GM19468 (cell line): Measurements from ENCODE around the gene PRPH.
"Not testable (repeated sequence)": the region's sequence is repeated elsewhere in the genome, so short reads cannot be mapped to it uniquely, and the experiment has no call there.

Experiments used
- ATAC-seq: cut with Tn5 transposase; IDR thresholded peaks from one replicate; pipeline ENCODE4 v1.9.1; 2021; ENCODE audit warnings: mild to moderate bottlenecking, moderate library complexity, moderate number of reproducible peaks; ENCODE audit not compliant: unreplicated experiment; ENCODE audit errors: extremely low read depth

Gene PRPH

DNA sequence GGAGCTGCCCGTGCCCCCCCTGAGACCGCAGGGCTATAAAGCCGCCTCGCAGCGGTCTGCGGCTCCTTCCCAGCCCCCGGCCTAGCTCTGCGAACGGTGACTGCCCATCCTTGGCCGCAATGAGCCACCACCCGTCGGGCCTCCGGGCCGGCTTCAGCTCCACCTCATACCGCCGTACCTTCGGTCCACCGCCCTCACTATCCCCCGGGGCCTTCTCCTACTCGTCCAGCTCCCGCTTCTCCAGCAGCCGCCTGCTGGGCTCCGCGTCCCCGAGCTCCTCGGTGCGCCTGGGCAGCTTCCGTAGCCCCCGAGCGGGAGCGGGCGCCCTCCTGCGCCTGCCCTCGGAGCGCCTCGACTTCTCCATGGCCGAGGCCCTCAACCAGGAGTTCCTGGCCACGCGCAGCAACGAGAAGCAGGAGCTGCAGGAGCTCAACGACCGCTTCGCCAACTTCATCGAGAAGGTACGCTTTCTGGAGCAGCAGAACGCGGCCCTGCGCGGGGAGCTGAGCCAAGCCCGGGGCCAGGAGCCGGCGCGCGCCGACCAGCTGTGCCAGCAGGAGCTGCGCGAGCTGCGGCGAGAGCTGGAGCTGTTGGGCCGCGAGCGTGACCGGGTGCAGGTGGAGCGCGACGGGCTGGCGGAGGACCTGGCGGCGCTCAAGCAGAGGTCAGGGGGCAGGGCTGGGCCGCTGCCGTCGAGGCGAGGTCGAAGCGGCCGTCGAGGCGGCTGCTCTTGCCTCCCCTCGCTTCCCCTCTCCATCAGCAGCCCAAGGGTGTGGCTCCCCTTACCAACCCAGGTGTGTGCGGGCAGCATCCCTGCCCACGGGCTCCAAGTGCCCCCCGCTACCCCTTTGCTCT lies at the start of gene PRPH:
PRPH (plus strand) TSS at position 66 of the 855 bp plus-strand sequence; CDS start at position 120, 54 bp downstream.
- ATAC-seq: no peak

DNA sequence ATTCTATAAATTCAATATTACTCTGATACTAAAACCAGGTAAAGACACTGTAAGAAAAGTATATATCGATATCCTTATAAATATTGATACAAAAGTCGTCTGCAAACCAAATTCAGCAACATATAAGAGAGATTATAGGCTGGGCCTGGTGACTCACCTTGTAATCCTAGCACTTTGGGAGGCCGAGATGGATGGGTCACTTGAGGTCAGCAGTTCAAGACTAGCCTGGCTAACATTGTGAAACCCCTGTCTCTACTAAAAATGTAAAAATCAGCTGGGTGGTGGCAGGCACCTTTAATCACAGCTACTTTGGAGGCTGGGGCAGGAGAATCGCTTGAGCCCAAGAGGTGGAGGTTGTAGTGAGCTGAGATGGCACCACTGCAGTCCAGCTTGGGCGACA lies 43.6 kb upstream of the PRPH start:
- no peak for ATAC-seq

GRCh38 chr12:49253033-49253623 lies 41.8 kb upstream of the PRPH start:
- ATAC-seq: no peak

- not testable (repeated sequence) for ATAC-seq
These were observed 39.5 kb upstream of the PRPH start for GRCh38 chr12:49255456-49255855.

DNA sequence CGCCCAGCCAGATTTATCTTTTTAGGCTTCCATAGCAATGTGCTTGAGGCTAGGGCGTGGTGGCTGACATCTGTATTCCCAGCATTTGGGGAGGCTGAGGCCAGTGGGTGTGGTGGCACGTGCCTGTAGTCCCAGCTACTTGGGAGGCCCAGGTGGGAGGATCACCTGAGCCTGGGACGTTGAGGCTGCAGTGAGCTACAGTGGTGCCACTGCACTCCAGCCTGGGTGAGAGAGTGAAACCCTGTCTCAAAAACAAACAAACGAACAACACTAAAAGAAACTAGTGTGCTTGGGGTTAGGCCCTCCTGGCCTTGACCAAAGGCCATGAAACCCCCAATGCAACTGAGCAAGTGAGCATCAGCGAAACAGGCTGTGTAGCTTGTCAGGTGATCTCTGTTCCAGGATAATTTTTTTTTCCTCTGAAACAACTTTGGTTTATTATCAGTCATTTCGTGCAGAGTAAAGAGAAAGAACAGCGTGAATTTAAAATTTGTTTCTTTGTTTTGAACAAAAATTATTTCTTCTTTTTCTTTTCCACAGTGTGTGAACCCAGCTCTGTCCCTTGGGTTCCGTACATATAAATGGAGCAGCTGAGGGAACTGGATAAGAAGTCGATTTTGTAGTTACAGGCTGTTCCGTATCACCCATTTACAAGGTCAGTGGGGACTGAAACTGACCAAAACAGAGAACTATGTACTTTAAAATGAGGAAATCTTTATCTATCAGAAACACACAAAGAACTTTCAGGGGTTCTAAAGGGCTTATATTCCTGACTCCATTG lies 38.9 kb upstream of the PRPH start:
- no peak for ATAC-seq

DNA sequence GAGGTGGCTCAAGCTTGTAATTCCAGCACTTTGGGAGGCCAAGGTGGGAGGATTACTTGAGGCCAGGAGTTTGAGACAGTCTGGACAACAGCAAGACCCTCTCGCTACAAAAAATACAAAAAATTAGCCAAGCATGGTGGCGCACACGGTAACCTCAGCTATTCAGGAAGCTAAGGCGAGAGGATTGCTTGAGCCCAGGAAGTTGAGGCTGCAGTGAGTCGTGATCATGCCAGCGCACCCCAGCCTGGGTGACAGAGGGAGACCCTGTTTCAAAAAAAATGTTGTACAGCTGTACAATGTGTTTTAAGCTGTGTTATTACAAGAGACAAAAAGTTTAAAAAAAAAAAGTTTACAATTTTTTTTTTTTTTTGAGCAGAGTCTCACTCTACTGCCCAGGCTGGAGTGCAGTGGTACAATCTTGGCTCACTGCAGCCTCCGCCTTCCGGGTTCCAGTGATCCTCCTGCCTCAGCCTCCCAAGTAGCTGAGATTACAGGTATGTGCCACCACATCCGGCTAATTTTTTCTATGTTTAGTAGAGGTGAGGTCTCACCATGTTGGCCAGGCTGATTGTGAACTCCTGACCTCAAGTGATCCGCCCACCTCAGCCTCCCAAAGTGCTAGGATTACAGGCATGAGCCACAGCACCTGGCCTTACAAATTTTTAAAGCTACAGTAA lies 37.3 kb upstream of the PRPH start:
- ATAC-seq: not testable (repeated sequence)

- no peak for ATAC-seq
These were observed 35.5 kb upstream of the PRPH start for GRCh38 chr12:49259452-49259851.

DNA sequence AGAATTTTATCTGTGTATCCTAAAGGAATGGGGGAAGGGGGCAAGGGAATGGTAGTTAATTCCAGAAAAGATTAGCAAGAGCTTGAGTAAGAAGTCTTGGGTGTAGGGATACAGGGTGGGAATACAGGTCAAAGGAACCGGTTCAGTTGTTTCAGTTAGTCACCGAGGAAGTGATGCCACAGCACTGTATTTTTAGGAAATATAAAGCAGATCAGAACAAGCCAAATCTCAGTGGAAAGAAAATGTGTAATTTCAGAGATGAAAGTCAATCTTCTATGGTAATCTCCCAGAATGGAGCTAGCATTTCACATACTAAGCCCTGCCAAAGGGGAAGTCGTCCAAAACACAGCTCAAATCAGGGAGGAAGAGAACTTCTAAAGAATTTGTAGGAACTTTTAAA lies 34.8 kb upstream of the PRPH start:
- no peak for ATAC-seq

- no peak for ATAC-seq
These were observed 34.2 kb upstream of the PRPH start for GRCh38 chr12:49260571-49261363.

GRCh38 chr12:49261721-49262120 lies 33.2 kb upstream of the PRPH start:
- no peak for ATAC-seq

GRCh38 chr12:49263400-49263763 lies 31.6 kb upstream of the PRPH start:
- no peak for ATAC-seq

GRCh38 chr12:49264466-49264872 lies 30.5 kb upstream of the PRPH start:
- ATAC-seq: peak; percentile 14

DNA sequence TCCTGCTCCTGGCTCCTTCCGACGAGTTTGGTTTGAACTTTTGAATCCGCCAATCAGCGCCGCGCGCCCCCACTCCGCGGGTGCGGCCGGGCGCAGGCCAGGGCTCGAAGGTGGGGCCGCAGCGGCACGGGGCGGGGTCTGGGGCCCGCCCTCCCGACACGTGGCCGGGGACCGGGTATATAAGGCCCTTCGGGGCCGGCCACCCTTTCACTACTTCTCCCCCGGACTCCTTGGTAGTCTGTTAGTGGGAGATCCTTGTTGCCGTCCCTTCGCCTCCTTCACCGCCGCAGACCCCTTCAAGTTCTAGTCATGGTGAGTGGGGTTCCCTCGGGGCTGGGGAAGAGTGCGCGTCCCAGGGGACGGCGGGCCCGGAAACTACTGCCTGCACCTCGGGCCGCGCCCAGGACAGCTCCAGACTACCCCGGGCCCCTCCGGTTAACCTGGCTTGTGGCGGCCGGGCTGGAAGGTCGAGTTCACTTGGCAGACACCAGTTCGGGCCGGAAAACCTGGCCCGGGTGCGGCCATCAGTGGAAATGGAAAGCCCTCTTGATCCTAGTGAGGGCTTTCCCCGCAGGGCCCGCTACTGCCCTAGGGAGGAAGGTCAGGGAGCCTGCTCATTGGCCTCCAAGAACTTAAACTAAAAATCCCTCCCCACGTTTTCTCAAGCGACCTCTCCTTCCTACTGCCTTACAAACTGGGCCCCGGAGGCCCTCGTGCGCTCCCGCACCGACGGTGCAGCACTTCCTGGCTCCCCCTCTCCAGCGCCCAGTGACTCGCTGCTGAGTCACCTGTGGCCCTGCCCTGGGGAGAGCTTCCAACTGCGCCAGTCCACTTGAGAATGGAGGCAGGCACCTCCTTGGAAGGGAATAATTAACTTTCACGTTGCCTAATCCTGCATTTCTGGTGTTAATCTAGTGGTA lies 29.8 kb upstream of the PRPH start, which contains the start of gene TUBA1C:
TUBA1C (plus strand) TSS at position 210 of the 920 bp plus-strand sequence; CDS start at position 310, 100 bp downstream.
- ATAC-seq: peak; percentile 61

- ATAC-seq: not testable (repeated sequence)
These were observed 25.8 kb upstream of the PRPH start for GRCh38 chr12:49269191-49269590.

DNA sequence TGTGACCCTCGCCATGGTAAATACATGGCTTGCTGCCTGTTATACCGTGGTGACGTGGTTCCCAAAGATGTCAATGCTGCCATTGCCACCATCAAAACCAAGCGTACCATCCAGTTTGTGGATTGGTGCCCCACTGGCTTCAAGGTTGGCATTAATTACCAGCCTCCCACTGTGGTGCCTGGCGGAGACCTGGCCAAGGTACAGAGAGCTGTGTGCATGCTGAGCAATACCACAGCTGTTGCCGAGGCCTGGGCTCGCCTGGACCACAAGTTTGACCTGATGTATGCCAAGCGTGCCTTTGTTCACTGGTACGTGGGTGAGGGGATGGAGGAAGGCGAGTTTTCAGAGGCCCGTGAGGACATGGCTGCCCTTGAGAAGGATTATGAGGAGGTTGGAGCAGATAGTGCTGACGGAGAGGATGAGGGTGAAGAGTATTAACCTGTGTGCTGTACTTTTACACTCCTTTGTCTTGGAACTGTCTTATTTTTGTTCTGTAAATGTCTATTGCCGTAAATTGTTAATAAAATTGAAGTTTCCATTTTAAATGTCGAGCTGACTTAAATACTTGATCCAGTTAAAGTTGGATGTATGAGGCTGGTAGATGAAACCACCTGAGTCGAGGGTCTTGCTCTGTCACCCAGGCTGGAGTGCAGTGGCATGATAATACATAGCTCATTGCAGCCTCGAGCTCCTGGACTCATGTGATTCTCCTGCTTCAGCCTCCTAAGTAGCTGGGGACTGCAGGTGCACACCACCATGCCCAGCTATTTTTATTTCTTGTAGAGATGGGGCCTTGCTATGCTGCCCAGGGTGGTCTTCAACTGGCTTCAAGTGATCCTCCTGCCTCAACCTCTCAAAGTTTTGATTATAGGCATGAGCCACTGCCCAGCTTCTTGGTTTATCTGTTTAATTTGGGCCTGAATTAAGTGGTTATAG lies 21.9 kb upstream of the PRPH start:
- ATAC-seq: no peak

DNA sequence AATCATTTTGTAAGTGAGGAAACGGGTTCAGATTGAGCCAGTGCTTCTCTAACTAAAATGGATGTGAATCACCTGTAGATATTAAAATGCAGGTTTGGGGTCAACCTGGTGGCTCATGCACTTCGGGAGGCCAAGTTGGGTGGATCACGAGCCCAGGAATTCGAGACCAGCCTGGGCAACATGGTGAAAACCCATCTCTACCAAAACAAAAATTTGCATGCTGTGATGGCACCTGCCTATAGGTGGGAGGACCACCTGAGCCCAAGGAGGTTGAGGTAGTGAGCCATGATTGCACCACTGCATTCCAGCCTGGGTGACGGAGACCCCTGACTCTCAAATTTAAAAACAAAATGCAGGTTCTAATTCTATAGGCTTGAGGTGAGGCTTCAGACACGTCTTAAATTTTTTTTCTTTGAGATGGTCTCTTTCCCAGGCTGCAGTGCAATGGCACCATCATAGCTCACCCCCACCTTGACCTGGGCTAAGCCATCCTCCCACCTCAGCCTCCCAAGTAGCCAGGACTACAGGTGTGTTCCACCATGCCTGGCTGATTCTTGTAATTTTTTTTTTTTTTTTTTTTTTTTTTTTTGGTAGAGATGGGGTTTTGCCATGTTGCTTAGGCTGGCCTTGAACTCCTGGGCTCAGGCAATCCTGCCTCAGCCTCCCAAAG lies 21.1 kb upstream of the PRPH start:
- no peak for ATAC-seq
